ENCODE measurements around the gene A1CF. TPM values are rescaled to one million over a fixed set of nuclear protein-coding genes. Genes with fewer than 3 reads are reported as not detected.

Gene A1CF
- polyA plus RNA-seq, 12 donors, result 0.04 to 11.2 (median 0.10) TPM; not detected in 4

DNA sequence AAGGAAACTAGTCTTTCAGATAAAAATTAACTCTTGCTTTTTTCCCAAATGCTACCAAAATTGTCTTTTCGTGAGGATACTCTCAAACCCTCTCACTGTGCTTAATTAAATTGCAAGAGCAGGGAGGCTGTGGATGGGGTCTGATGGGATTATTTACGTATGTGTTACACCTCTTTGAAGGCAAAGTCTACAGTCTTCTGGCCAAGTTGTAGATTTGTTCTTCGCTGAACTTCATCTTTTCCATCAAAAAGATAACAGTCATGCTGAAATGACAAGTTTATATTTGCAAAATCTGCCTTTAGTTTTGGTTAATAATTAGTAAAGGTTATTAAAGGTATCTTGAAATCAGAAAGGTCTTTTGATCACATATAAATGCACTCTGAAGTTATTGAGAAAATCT lies 22.7 kb downstream of the A1CF start:
- DNase-seq, result no peak

DNA sequence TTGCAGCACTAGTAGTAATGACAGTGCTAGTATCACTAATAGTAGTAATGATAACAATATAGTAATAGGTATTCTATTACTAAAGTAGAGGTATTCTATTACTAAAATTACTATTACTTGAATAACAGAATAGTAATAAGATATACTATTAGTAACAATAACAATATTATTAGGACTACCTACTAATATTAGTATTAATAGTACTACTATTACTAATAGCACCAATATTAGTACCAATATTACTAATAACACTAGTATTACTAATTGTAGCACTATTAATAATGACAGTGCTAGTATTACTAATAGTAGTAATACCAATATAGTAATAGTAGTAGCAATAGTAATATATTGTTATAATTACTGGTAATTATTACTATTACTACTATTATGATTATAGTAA lies 24.1 kb downstream of the A1CF start:
- no peak for DNase-seq

DNA sequence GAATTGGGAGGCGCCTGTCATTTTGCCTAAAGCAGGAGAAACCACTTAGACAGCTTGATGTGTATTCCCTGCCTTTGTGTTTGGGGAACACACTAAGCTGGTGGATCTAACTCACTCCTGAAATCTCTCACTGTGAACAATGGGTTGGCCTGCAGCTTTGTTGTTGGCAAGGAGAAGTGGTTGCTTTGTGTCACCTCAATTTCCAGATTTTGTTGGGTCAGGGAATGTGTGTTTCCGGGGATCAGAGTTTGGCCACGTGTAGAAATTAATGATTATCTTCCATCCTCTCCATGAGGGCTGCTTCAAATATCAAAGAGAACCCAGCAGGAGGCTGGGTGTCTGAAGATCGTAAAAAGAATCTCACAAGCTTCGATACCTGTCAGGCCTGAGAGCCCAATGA lies 27.8 kb downstream of the A1CF start:
- DNase-seq, result no peak

DNA sequence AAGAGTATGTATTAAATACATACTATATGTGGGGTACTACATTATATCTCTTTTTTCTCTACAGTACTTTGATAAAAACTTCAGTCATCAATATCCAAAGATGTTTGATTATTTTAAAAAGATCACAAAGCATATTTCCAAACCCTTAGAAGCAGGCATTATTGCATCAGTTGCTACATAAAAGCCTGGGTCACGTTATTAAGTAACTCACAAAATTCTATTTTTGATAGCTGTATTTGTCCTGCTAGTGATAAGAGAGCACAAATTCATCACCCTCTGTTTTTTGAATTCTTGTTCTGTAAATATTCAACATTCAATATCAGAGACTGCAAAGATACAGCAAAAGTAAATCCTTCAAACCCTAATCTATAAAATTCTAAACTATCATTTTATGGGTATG lies 30.0 kb downstream of the A1CF start:
- no peak for DNase-seq

DNA sequence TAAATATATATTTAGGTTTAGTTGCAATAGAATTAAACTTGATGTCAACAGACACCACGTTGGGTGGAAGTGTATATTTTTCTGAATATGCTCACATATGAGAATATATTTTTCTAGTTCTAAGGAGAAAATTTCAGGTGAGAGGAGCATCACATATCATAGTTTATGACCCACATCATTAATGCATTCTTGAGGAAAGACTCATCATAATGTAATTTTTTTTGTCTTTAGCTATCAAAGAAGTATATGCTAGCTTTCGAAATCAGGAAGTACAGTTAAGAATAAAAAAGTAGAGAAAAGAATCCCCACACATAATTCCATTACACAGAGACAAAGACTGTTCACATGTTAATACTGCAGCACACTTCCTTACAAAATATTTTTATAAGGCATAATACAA lies 30.4 kb downstream of the A1CF start:
- DNase-seq, result no peak

DNA sequence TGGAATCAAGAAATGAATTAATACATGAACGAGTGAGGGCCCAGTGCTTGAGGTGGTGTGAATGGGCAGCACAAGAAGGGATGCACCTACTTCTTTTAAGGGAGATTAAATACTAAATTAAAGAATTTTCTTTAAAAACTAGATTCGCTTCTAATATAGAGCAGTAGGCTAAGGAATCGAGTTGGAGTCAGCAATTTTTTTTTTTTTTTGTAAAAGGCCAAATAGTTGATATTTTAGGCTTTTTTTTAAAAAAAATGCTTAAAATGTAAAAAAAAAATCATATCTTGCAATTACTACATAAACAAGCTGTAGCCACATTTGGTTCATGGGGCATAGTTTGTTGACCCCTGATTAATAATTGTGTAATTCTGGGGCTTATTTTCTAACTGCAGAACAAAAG lies 31.9 kb downstream of the A1CF start:
- DNase-seq, result no peak

DNA sequence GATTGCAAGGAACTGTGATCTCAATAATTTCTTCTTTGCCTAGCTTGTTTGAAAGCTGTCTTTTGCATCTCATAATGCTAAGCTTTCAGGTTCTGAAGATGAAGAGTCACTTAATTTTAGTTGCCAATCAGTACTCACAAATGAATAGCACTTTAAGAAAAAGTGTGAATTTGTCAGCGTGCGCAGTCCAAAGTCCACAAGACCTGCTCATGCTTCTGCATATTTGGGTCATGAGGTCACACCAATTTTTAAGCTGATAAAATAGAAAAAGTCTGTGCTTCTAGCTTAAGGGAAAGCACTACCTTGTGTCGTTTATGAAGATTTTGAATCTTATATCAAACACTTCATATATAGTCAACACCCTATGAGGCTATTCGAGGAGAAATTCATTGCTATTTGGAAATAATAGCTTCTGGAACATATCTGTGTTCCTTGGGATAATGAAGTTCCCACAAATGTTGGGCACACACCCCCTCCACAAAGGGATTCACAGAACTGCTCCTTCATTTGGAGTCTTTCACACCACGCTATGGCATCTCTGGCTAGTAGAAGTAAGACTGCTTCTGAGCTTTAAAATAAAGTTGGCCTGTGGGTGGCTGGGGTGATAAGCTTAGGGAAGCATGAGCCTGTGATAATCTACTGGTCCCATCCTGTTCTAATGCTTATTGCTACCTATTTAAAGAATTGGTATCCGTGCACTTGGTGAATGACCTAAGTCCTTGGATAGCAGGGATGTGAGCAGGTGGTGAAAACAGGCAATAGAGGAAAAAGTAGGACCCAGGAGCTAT lies 33.3 kb downstream of the A1CF start:
- no peak for DNase-seq

DNA sequence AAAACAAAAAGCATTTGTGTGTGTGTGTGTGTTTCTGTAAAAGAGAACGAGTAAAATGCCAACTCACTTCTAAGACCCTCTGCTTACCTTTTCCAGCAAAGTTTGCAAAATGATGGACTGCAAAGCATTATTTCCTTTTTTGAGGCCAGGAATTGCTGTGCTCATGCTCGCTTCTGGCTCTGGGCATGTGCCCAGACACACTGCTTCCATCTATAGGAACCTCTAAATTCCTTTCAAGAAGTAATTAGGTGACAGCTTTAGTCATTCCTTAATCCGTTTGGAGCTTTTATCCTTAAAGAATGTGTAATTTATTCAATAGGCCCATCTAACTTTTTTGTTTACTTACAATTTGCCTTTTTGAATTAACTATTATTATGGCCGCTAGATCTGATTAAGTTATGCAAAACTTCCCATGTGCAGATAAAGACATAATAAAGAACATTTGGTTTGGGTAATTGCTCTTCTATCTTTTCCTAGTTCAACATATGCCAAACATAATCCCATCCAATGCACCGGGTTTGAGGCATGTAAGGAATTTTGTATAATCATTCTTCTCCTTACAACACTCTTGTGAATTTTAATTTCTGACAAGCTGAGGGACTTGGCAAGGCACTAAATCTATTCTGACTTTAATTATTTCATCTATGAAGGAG lies 34.7 kb downstream of the A1CF start:
- no peak for DNase-seq

DNA sequence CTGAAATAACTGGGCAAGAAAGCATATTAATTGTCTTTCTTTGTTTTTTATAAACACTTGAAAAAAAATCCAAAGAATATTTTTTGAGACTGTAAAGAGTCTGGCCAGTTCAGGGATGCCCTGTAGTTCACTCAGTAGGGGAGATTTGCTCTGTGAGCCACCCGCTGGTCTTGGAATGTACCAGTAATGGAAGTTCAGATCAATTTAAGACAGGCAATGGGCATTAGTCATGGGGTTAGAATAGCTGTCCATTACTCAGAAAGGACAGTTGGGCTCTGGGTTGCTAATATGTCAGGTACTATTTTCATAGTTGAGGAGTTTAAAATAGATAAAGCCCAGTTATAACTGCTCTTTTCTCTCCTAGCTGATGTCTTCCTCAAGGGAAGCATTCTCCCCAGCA lies 38.7 kb downstream of the A1CF start:
- DNase-seq, result no peak

DNA sequence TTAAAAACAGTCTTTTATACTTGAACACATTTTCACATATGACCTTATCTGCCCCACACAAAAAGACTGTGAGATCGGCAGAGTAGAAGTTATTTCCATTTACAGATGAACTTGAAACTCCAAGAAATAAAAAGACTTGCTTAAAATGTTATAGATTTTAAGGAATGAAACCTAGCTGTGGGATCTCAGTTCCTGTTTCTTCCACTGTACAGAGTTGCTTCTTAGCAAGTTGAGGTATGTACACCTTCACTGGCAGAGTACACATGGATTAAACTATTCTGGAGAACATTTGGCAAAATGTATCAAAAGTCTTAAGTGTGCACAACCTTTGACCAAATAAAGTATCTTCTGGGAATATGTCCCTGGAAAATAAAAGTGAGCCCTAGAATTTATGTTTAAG lies 48.3 kb downstream of the A1CF start:
- no peak for DNase-seq

DNA sequence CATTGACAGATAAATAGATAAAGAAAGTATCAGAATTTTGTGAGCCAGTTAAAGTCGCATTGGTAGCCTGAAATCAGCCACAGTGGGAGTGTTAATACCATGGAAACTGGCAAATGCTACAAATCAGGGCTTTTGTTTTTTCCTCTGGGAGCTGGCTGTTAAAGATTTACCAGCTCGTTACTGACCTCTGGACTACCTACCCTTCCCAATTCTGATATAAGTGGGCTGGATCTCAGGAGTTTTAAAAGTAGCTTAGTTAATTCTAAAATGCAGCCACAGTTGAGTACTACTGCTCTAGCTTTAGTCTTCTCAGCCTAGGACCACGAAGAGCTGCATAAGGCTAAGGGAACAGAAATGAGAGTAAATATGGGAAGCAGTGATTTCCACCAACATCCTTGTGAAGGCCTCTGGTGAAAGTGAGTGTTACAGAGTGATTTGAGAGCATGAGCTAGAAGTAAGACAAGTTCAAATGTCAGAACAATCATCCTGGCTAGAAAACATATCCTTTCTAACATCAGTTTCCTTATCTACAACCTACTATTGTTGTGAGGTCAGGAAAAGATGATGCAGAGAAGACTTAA lies 53.2 kb downstream of the A1CF start:
- DNase-seq, result no peak

DNA sequence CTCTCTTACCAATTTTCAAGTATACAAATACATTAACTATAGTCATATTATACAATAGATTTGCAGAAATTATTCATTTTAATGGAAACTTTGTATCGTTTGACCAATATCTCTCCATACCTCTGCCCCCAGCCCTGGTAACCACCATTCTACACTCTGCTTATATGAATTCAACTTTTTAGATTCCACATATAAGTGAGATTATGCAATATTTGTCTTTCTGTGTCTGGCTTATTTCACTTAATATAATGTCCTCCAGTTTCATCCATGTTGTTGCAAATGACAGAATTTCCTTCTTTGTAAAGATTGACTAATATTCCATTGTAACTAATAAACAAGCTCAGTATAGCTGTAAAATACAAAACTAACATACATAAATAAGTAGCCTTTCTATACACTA lies 55.4 kb downstream of the A1CF start:
- no peak for DNase-seq

DNA sequence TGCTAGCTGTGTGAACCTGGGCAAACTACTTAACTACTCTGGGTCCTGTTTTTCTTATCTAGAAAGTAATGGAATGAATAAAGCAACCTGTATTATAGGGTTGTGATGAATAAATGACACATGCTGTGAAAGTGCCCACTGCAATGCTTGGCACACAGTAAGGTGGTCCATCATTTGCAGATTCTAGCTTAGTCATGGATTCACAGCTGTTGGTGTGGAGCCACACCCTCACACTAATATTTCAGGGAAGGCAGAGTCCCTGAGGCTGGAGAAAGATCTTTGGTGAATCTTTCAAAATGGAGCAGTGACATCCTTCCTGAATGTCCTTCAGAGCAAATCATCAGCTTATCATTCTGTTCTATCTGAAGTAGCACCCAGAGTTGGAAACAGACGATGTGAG lies 60.6 kb downstream of the A1CF start:
- no peak for DNase-seq

DNA sequence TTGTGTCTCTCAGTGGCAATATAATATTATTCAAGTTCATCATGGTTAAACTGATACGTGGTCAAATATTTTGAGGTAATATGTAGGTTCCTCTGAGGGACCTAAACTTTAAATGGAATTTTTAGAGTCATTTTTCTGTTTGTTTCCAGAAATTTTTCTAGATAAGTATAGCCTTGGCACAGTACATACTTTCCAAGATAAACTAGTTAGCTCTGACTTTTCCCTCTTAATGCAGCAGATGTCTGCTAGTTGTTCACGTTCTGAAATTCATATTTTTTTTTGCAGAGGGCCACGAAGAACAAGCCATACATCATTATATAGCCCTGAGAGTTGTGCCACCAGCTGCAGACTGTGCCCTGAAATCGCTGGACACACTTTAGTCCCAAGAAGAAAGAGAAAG lies 61.6 kb downstream of the A1CF start:
- no peak for DNase-seq

DNA sequence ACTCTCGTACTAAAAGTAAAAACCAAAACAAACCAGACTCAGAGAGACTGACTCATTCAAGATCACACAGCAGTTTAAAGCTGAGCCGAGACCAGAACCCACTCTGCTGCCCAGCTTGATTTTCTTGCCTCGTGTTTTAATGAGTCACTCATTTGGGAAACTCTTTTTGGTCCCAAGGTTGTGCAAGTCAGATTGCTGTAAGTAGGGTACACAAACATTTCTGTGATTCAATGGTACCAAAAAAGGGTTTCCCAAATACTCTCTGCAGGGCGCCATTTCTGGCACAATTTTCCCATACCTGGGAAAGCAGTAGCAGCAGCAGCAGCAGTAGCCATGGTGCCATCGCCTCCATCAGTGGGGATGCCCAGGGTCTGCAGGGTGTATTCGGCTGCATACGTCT lies 75.8 kb downstream of the A1CF start:
- DNase-seq, result no peak

DNA sequence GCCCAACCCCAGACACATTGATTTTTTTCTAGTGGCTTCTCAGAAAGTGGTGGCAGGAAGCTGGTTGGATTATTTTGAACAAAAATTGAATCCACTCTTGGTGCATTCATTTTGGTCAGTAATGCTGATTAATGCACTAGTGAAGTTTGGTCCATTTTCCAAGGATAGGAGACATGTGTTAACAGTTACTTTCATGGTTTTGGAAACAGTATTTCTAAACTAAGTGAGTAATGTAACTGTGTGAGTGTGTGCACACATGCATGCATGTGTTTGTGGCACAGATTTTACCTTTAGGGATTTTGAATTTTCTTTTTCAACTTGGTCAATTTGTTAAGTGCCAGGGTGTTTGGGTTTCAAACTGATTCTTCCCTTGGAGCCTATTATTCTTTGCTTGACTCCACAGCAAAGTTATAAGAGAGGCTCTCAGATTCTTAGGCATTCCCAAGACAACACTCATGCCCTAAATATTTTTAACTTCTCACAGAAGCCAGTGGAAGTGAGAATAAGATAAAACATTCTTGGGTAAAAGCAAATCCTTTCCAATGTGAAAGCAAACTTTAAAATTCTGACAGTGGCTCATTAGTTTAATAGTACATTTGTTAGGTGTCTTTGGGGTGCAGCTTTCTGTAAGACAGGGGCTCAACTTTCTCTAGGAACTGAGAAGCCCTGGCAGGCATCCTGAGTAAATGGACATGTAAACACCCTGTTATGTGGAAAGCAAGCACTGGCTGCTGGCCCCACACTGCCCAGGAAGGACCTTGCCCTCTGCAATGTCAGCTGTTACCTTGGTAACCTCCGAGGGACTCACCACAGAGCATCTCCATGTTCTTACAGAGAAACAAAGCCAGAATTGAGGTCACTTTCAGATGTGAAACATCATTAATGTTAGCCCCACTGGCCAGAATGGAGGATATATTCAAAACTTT lies 77.3 kb downstream of the A1CF start:
- no peak for DNase-seq

DNA sequence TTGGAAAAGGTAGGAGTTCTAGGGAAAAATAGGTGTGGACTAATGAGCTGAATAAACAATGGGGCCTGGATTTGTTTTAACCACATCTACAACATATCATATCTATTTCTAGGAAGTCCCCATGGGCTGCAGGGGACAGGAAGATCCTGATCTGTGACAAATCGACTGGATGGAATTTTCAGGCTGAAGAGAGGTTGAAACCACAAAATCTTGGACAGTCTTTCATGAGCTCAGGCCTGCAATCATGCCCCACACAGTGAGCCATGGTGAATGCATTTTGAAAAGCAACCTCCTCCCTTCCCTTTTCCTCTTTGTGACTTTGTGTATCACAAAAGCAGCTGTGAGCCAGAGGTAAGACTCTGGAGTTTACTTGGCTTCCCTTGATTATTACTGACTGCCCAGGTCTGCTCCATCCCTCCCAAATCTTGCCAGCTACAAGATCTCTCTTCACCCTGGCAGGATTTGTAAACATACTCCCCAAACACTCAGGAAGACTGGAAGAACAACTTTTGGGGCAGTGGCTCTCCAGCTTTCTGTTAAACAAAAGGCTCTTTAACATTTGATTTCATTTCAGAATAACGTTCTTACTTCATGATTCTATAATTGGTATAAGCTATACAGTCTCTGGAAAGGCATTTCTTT lies 79.3 kb downstream of the A1CF start:
- DNase-seq, result no peak

DNA sequence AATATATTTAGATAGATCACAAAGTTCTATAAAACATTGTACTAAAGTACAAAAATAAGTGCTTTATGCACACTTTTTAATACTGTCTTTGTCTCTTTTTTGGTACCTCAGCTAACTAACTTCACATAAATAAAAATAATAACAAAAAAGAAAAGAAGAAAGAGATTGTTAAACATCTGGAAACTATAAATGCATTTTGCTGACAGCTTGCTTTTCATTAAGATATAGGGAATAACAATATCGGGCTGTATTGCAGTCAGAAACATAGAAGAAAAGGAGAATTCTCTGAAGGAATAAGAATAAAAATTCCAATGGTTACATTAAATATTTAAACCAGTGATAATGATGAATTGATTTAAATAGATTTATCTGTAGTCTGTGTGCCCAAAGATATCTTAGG lies 85.8 kb downstream of the A1CF start:
- no peak for DNase-seq

DNA sequence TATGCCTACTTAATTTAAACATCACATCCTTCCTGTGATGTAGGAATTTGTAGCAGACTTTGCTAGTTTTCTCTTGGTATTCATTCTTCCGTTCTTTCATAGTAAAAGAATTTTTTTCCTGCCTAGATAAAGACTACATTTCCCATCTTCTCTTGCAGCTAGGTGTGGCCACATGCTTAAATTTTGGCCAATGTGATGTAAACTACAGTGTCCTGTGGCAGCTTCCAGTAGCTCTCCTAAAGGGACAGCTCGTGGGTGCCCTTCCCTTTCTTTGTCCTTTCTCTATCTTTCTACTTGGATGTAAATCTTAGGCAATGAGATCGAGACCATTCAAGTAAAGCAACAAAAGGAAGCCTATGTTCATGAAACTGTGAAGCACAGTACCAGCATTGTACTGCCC lies 87.1 kb downstream of the A1CF start:
- no peak for DNase-seq

DNA sequence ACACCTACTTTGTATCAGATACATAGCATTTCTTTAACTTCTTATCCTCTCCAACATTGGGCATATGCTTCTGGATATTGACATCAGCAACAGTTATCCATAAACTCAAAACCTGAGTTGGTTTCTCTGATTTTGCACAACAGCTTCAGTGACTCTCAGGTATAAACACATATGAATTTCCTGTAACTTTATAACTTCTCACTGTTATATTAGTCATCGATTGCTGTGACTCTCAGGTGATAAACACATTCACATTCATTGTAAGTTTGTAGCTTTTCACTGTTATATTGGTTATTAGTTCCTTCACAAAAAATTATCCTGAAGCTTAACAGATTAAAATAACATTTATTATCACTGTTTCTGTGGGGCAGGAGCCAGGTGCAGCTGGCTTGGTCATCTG lies 88.7 kb downstream of the A1CF start:
- no peak for DNase-seq

DNA sequence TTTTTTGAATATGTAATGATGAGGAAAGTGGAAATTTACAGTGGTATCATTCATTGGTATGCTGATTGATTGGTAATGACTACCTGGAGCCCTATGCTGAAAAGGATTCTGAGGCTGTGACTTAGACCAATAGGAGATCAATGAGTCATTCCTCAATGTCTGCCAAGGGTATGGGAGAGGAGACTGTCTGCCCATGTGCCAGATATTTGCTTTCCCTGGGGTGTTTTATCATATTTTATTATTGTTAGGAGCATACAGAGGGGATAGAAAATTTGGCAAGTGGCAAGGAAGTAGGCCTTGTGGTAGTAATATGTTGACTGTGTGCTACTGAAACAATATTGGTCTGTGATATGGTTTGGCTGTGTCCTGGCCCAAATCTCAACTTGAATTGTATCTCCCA lies 90.9 kb downstream of the A1CF start:
- no peak for DNase-seq

All from muscle of arm (tissue), 12 donors.